CD4-positive, alpha-beta T cell (primary cell): ENCODE results near the gene MGAT5. TPM values are rescaled to one million over a fixed set of nuclear protein-coding genes. Genes with fewer than 3 reads are reported as not detected.

Source experiments
- ATAC-seq: fragments of 200-7000 bp; cut with Tn5 transposase; one replicate; pipeline ENCODE4 v1.10.0; 2022; ENCODE audit warnings: mild to moderate bottlenecking; ENCODE audit not compliant: poor library complexity
- CTCF ChIA-PET: fragments of 350-600 bp; sonication (Branson Sonifier 250); formaldehyde crosslinking; loops from one replicate; lab custom pipeline; 2021; ENCODE audit warnings: antibody characterized with exemption, inconsistent platforms; lab: Charles Lee
- POLR2A ChIA-PET: fragments of 350-600 bp; sonication (Branson Sonifier 250); formaldehyde crosslinking; loops from one replicate; lab custom pipeline; 2021; ENCODE audit warnings: antibody characterized with exemption, inconsistent platforms; lab: Charles Lee
- DNase-seq, 14 experiments: peaks; one replicate each; pipeline ENCODE4 v3.0.0-alpha.2; 2013 to 2020; ENCODE audit warnings: mixed read lengths in 2 of 14
- H3K27ac ChIP-seq, 2 donors: one replicate each; pipeline versions ENCODE4 v1.5.1 to v1.7.0; 2013; ENCODE audit warnings: low read length in 2 of 2, low read depth in 1 of 2, mild to moderate bottlenecking in 1 of 2
- H3K27me3 ChIP-seq, 2 experiments: 1 replicate in 1 of 2; 2 replicates in 1 of 2; pipeline versions ENCODE4 v1.6.1 to v1.7.0; 2013; ENCODE audit warnings: low read length in 2 of 2, control low read depth in 1 of 2, mild to moderate bottlenecking in 1 of 2, moderate library complexity in 1 of 2; ENCODE audit not compliant: insufficient read depth in 2 of 2, control insufficient read depth in 1 of 2
- H3K36me3 ChIP-seq: one replicate; pipeline ENCODE4 v1.6.1; 2013; ENCODE audit warnings: low read length, control low read depth; ENCODE audit not compliant: insufficient read depth
- H3K4me1 ChIP-seq: one replicate; pipeline ENCODE4 v1.6.1; 2013; ENCODE audit warnings: low read length, control low read depth; ENCODE audit not compliant: insufficient read depth
- H3K4me3 ChIP-seq: one replicate; pipeline ENCODE4 v1.5.1; 2013; ENCODE audit warnings: mild to moderate bottlenecking, low read length, moderate library complexity
- H3K9me3 ChIP-seq, 2 experiments: 1 replicate in 1 of 2; 2 replicates in 1 of 2; pipeline versions ENCODE4 v1.6.1 to v1.7.0; 2013; ENCODE audit warnings: low read length in 2 of 2, mild to moderate bottlenecking in 2 of 2, control low read depth in 1 of 2, moderate library complexity in 1 of 2; ENCODE audit not compliant: control insufficient read depth in 1 of 2, insufficient read depth in 1 of 2
- H3K27ac Mint-ChIP-seq: one replicate; pipeline ENCODE4 v1.8.0; 2020; ENCODE audit warnings: mixed read lengths
- H3K27me3 Mint-ChIP-seq: one replicate; pipeline ENCODE4 v1.8.0; 2021; ENCODE audit warnings: mixed read lengths
- H3K36me3 Mint-ChIP-seq: one replicate; pipeline ENCODE4 v1.8.0; 2021; ENCODE audit warnings: low read depth, mixed read lengths
- H3K4me1 Mint-ChIP-seq: one replicate; pipeline ENCODE4 v1.8.0; 2021; ENCODE audit warnings: low read depth, mixed read lengths
- H3K4me3 Mint-ChIP-seq: one replicate; pipeline ENCODE4 v1.8.0; 2020; ENCODE audit warnings: mild to moderate bottlenecking, mixed read lengths
- H3K9me3 Mint-ChIP-seq: one replicate; pipeline ENCODE4 v1.8.0; 2020; ENCODE audit warnings: mixed read lengths
- intact Hi-C, 2 experiments: fragments of 100-400 bp; cut with DNase I in 1 of 2; cut with micrococcal nuclease in 1 of 2; formaldehyde crosslinking; loops; one replicate each; pipeline versions ENCODE4 v1.15.1 to v1.9.0; 2023 to 2025; cut with DNase I, micrococcal nuclease
- total RNA-seq, 174 experiments: library from RNA in 2 of 174; stranded (reverse) in 2 of 174; gene quantifications; one replicate each; pipeline ENCODE4 v1.2.3 and lab custom pipeline; 2021 to 2026
- TF ChIP-seq, protein P1 (sequence below): fragments of 200-600 bp; IDR thresholded peaks from one replicate; pipeline ENCODE4 v1.8.0; 2022; ENCODE audit warnings: antibody characterized with exemption, mild to moderate bottlenecking

Gene MGAT5
- total RNA-seq, 2 experiments from 2014 or later = 77.5 to 77.8 TPM

GRCh38 chr2:134232868-134233727 is 20.8 kb upstream of the MGAT5 start:
- POLR2A ChIA-PET = interaction anchor here (1.0 kb wide), 1 partner anchor 74 kb away, joined by 3 read pairs; no protein-coding TSS in a partner anchor
- intact Hi-C loops = loop anchor here in 1 of 2 experiments (1.0 to 2.0 kb wide), 2 partner anchors 14 kb away; no protein-coding TSS in a partner anchor
- H3K27me3 Mint-ChIP-seq = no peaks in the 10 kb centered on the region
- H3K27ac ChIP-seq = peak overlapping the region; percentile 40 to 71
- peak overlapping the region; percentile 4 for H3K4me3 ChIP-seq
- TF ChIP-seq, protein P1, sequence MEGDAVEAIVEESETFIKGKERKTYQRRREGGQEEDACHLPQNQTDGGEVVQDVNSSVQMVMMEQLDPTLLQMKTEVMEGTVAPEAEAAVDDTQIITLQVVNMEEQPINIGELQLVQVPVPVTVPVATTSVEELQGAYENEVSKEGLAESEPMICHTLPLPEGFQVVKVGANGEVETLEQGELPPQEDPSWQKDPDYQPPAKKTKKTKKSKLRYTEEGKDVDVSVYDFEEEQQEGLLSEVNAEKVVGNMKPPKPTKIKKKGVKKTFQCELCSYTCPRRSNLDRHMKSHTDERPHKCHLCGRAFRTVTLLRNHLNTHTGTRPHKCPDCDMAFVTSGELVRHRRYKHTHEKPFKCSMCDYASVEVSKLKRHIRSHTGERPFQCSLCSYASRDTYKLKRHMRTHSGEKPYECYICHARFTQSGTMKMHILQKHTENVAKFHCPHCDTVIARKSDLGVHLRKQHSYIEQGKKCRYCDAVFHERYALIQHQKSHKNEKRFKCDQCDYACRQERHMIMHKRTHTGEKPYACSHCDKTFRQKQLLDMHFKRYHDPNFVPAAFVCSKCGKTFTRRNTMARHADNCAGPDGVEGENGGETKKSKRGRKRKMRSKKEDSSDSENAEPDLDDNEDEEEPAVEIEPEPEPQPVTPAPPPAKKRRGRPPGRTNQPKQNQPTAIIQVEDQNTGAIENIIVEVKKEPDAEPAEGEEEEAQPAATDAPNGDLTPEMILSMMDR = no peak
- no peaks in the 10 kb centered on the region for H3K36me3 Mint-ChIP-seq
- peaks cover 66% of the 10 kb centered on the region for H3K4me1 ChIP-seq
- ATAC-seq = peak; percentile 75
- CTCF ChIA-PET = interaction anchor here (1.4 to 3.4 kb wide), 3 partner anchors 12 to 115 kb away, joined by 4 to 18 read pairs (median 4); no protein-coding TSS in a partner anchor
- H3K27me3 ChIP-seq = no peaks in the 10 kb centered on the region
- DNase-seq = peak in 5 of 14 experiments; percentile 13 to 84 (median 62)
- H3K36me3 ChIP-seq = no peaks in the 10 kb centered on the region
- peak overlapping the region; percentile 83 for H3K27ac Mint-ChIP-seq
- peaks cover 8% of the 10 kb centered on the region for H3K9me3 Mint-ChIP-seq
- peaks cover 85% of the 10 kb centered on the region for H3K4me1 Mint-ChIP-seq
- peak overlapping the region; percentile 52 for H3K4me3 Mint-ChIP-seq
- peaks cover 4 to 9% of the 10 kb centered on the region in 2 experiments for H3K9me3 ChIP-seq

DNA sequence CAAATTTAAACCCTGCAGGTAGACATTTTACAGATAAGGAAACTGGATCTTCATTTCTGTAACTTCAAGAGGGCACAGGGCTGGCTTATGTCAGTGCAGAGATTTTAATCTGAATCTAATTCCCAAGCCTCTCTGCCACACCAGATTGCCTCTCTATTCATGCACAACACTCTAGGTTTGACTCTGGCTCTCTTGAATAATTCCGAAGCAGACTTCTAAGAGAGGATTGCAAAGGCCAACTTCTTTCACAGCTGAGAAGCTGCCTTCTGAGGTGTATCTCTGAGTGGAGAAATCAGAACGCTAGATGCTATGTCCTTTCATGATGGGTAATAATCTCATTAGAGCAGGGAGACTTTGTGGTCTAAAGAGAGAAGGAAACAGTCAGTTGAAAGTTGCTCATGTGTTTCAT is 20.1 kb upstream of the MGAT5 start:
- H3K4me1 Mint-ChIP-seq = peaks cover 86% of the 10 kb centered on the region
- Histone ChIP-seq H3K27ac (peak overlapping the region; percentile 40 to 71), H3K4me3 (no peak overlapping the region), H3K36me3 (no peaks in the 10 kb centered on the region), H3K27me3 (no peaks in the 10 kb centered on the region), H3K9me3 (peaks cover under 1 to 2% of the 10 kb centered on the region in 2 experiments), H3K4me1 (peaks cover 70% of the 10 kb centered on the region)
- H3K9me3 Mint-ChIP-seq = peaks cover 6% of the 10 kb centered on the region
- H3K27ac Mint-ChIP-seq = peak overlapping the region; percentile 83
- no peaks in the 10 kb centered on the region for H3K36me3 Mint-ChIP-seq
- intact Hi-C loops = loop anchor here in 1 of 2 experiments (1.0 to 2.0 kb wide), 2 partner anchors 13 to 14 kb away; no protein-coding TSS in a partner anchor
- peak overlapping the region; percentile 52 for H3K4me3 Mint-ChIP-seq
- ChIA-PET CTCF (interaction anchor here (1.4 to 3.4 kb wide), 2 partner anchors 11 to 27 kb away, joined by 4 to 18 read pairs; no protein-coding TSS in a partner anchor), POLR2A (interaction anchor here (2.1 kb wide), 1 partner anchor 12 kb away, joined by 13 read pairs; no protein-coding TSS in a partner anchor)
- TF ChIP-seq, protein P1 = no peak
- ATAC-seq = no peak
- DNase-seq = no peak
- H3K27me3 Mint-ChIP-seq = no peaks in the 10 kb centered on the region

- H3K4me1 Mint-ChIP-seq = peaks cover 86% of the 10 kb centered on the region
Measured at GRCh38 chr2:134234535-134234934, 19.3 kb upstream of the MGAT5 start.

More at GRCh38 chr2:134234535-134234934, 19.3 kb upstream of the MGAT5 start:
- Histone ChIP-seq H3K36me3 (no peaks in the 10 kb centered on the region), H3K27me3 (no peaks in the 10 kb centered on the region), H3K4me3 (no peak overlapping the region), H3K27ac (peak overlapping the region; percentile 40 to 71), H3K9me3 (no peaks in the 10 kb centered on the region), H3K4me1 (peaks cover 78% of the 10 kb centered on the region)
- H3K36me3 Mint-ChIP-seq = no peaks in the 10 kb centered on the region
- DNase-seq = no peak
- intact Hi-C loops = no loop called here
- peak overlapping the region; percentile 83 for H3K27ac Mint-ChIP-seq
- TF ChIP-seq, protein P1 = no peak
- no peak for ATAC-seq
- POLR2A ChIA-PET = interaction anchor here (0.5 to 2.1 kb wide), 5 partner anchors 11 to 68 kb away, joined by 3 to 13 read pairs (median 3); no protein-coding TSS in a partner anchor
- H3K9me3 Mint-ChIP-seq = peaks cover 3% of the 10 kb centered on the region
- H3K27me3 Mint-ChIP-seq = no peaks in the 10 kb centered on the region
- H3K4me3 Mint-ChIP-seq = peak overlapping the region; percentile 2
- CTCF ChIA-PET = interaction anchor here (1.4 to 3.4 kb wide), 3 partner anchors 11 to 116 kb away, joined by 4 to 18 read pairs (median 4); no protein-coding TSS in a partner anchor
